Measurements from ENCODE around the gene CRYBA4. TPM values are rescaled to one million over a fixed set of nuclear protein-coding genes. Genes with fewer than 3 reads are reported as not detected.
A peak's percentile ranks its signal among the peaks of the same experiment; 100 is the strongest.

Gene CRYBA4
- total and polyA plus RNA-seq, 2 experiments from 2014 or later, result 1.5 TPM; not detected in 1

DNA sequence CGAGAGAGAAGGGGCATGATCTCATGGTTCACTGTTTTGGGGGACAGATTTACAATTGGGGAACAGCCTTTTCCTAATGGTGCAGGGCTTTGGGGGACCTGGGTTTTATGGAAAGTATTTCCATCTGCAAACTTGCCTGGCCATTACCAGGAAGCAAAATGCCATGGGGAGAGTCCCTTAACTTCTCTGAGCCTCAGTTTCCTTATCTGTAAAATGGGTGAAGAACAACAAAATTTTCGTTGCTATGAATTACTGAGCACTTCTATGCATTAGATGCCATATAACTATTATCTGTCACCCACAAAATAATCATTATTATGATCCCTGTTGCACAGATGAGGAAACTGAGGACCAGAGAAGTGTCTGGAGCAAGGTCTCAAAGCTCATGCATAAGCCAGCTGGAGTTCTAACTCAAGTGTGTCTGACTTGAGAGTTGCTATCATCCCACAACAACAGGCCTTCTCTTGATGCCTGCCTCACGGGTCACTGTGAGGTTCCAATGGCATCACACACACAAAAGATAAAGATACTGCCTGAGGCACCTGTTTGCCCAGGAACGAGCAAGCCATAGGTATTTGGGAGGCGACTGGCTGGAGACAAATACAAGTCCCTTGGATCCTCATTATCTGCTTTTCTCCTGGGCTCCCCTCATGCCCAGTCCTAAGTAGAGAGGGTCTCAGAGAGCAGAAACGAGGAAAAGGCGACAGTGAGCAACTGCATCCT, 47.6 kb upstream of the CRYBA4 start:
- Histone ChIP-seq H3K4me3 (no peak overlapping the region), H2AFZ (no peak overlapping the region), H3K79me2 (replicated peaks; ENCODE audit: insufficient read depth) (peaks cover 98% of the 10 kb centered on the region), H3K36me3 (ENCODE audit: insufficient read depth) (no peaks in the 10 kb centered on the region), H3K27me3 (ENCODE audit: insufficient read depth) (no peaks in the 10 kb centered on the region), H3F3A (replicated peaks; ENCODE audit: low read depth) (peaks cover 22% of the 10 kb centered on the region), H3K4me2 (peak overlapping the region; percentile 49), H4K20me1 (replicated peaks; ENCODE audit: insufficient read depth) (peaks cover 6% of the 10 kb centered on the region; the same call in 1 of the 2 replicates), H3K27ac (ENCODE audit: low read depth) (peak overlapping the region; percentile 46), H3K9me2 (ENCODE audit: insufficient read depth) (no peaks in the 10 kb centered on the region), H3K4me1 (ENCODE audit: insufficient read depth) (peaks cover 60% of the 10 kb centered on the region)
- Mint-ChIP-seq H3K4me1 (peaks cover 70% of the 10 kb centered on the region), H3K4me3 (no peak overlapping the region; the same call in 2 of the 3 replicates), H3K27ac (peak overlapping the region; percentile 75), H3K9me3 (no peaks in the 10 kb centered on the region; the same call in 2 of the 3 replicates), H3K27me3 (ENCODE audit: insufficient read depth, low read depth, poor library complexity) (peaks cover 8% of the 10 kb centered on the region), H3K36me3 (ENCODE audit: low read depth) (peaks cover 52% of the 10 kb centered on the region)
- no peak for DNase-seq (ENCODE audit: low spot score)
- TF ChIP-seq NANOG (IDR thresholded peaks at IDR 0.05; ENCODE audit: borderline replicate concordance) (no peak), ZNF114 (CRISPR knock-in tag; IDR thresholded peaks at IDR 0.05) (no peak), ZNF331 (CRISPR knock-in tag; IDR thresholded peaks at IDR 0.05; ENCODE audit: low read depth) (no peak)
- TF ChIP-seq, protein P1, sequence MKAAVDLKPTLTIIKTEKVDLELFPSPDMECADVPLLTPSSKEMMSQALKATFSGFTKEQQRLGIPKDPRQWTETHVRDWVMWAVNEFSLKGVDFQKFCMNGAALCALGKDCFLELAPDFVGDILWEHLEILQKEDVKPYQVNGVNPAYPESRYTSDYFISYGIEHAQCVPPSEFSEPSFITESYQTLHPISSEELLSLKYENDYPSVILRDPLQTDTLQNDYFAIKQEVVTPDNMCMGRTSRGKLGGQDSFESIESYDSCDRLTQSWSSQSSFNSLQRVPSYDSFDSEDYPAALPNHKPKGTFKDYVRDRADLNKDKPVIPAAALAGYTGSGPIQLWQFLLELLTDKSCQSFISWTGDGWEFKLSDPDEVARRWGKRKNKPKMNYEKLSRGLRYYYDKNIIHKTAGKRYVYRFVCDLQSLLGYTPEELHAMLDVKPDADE (IDR thresholded peaks at IDR 0.05), result no peak
- TF ChIP-seq, protein P2, sequence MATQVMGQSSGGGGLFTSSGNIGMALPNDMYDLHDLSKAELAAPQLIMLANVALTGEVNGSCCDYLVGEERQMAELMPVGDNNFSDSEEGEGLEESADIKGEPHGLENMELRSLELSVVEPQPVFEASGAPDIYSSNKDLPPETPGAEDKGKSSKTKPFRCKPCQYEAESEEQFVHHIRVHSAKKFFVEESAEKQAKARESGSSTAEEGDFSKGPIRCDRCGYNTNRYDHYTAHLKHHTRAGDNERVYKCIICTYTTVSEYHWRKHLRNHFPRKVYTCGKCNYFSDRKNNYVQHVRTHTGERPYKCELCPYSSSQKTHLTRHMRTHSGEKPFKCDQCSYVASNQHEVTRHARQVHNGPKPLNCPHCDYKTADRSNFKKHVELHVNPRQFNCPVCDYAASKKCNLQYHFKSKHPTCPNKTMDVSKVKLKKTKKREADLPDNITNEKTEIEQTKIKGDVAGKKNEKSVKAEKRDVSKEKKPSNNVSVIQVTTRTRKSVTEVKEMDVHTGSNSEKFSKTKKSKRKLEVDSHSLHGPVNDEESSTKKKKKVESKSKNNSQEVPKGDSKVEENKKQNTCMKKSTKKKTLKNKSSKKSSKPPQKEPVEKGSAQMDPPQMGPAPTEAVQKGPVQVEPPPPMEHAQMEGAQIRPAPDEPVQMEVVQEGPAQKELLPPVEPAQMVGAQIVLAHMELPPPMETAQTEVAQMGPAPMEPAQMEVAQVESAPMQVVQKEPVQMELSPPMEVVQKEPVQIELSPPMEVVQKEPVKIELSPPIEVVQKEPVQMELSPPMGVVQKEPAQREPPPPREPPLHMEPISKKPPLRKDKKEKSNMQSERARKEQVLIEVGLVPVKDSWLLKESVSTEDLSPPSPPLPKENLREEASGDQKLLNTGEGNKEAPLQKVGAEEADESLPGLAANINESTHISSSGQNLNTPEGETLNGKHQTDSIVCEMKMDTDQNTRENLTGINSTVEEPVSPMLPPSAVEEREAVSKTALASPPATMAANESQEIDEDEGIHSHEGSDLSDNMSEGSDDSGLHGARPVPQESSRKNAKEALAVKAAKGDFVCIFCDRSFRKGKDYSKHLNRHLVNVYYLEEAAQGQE (IDR thresholded peaks at IDR 0.05; ENCODE audit: unreplicated experiment), result no peak
- no peak for ATAC-seq

DNA sequence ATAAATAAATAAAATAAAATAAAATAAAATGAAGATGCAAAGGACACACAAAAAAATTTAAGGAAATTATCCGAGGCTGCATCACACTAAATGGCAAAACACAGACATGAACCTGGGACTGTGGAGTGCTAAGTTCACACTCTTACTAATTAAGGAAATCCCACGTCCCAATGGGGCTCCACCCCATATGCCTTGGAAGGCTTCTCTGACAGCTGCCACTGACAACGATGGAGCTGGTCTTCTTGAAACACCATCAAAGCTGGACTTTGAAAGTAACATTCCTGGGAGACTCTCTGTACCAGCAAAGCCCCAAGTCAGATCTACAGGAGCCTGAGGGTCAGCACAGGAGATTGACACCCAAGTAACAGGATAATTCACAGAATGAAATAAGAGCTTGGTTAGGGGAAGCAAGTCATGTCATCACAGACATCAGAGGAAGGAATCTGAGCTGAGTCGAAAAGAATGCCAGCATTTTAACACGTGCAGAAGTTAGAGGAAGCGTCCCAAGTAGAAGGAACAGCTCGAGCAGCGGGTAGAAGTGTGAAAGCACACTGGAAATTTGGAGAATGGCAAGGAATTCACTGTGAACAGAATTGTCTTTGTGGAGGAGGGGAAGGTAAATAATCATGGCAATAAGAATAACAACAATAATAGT, 45.6 kb upstream of the CRYBA4 start:
- Histone ChIP-seq H4K20me1 (replicated peaks; ENCODE audit: insufficient read depth) (peaks cover 6% of the 10 kb centered on the region; the same call in 1 of the 2 replicates), H2AFZ (no peak overlapping the region), H3K27me3 (ENCODE audit: insufficient read depth) (no peaks in the 10 kb centered on the region), H3K36me3 (ENCODE audit: insufficient read depth) (no peaks in the 10 kb centered on the region), H3K4me3 (no peak overlapping the region), H3F3A (replicated peaks; ENCODE audit: low read depth) (peaks cover 20% of the 10 kb centered on the region; the same call in 1 of the 2 replicates), H3K9me2 (ENCODE audit: insufficient read depth) (no peaks in the 10 kb centered on the region), H3K27ac (ENCODE audit: low read depth) (no peak overlapping the region; the same call in 1 of the 2 replicates), H3K4me1 (ENCODE audit: insufficient read depth) (peaks cover 64% of the 10 kb centered on the region), H3K4me2 (no peak overlapping the region), H3K79me2 (replicated peaks; ENCODE audit: insufficient read depth) (peaks cover 97% of the 10 kb centered on the region)
- H3K9me3 Mint-ChIP-seq, result no peaks in the 10 kb centered on the region; the same call in 2 of the 3 replicates
- ATAC-seq, result no peak
- DNase-seq (ENCODE audit: low spot score), result no peak
- no peak overlapping the region for H3K4me3 Mint-ChIP-seq
- H3K27ac Mint-ChIP-seq, result no peak overlapping the region
- H3K27me3 Mint-ChIP-seq (ENCODE audit: insufficient read depth, low read depth, poor library complexity), result peaks cover 8% of the 10 kb centered on the region
- H3K36me3 Mint-ChIP-seq (ENCODE audit: low read depth), result peaks cover 39% of the 10 kb centered on the region
- peaks cover 75% of the 10 kb centered on the region for H3K4me1 Mint-ChIP-seq
- TF ChIP-seq, protein P3, sequence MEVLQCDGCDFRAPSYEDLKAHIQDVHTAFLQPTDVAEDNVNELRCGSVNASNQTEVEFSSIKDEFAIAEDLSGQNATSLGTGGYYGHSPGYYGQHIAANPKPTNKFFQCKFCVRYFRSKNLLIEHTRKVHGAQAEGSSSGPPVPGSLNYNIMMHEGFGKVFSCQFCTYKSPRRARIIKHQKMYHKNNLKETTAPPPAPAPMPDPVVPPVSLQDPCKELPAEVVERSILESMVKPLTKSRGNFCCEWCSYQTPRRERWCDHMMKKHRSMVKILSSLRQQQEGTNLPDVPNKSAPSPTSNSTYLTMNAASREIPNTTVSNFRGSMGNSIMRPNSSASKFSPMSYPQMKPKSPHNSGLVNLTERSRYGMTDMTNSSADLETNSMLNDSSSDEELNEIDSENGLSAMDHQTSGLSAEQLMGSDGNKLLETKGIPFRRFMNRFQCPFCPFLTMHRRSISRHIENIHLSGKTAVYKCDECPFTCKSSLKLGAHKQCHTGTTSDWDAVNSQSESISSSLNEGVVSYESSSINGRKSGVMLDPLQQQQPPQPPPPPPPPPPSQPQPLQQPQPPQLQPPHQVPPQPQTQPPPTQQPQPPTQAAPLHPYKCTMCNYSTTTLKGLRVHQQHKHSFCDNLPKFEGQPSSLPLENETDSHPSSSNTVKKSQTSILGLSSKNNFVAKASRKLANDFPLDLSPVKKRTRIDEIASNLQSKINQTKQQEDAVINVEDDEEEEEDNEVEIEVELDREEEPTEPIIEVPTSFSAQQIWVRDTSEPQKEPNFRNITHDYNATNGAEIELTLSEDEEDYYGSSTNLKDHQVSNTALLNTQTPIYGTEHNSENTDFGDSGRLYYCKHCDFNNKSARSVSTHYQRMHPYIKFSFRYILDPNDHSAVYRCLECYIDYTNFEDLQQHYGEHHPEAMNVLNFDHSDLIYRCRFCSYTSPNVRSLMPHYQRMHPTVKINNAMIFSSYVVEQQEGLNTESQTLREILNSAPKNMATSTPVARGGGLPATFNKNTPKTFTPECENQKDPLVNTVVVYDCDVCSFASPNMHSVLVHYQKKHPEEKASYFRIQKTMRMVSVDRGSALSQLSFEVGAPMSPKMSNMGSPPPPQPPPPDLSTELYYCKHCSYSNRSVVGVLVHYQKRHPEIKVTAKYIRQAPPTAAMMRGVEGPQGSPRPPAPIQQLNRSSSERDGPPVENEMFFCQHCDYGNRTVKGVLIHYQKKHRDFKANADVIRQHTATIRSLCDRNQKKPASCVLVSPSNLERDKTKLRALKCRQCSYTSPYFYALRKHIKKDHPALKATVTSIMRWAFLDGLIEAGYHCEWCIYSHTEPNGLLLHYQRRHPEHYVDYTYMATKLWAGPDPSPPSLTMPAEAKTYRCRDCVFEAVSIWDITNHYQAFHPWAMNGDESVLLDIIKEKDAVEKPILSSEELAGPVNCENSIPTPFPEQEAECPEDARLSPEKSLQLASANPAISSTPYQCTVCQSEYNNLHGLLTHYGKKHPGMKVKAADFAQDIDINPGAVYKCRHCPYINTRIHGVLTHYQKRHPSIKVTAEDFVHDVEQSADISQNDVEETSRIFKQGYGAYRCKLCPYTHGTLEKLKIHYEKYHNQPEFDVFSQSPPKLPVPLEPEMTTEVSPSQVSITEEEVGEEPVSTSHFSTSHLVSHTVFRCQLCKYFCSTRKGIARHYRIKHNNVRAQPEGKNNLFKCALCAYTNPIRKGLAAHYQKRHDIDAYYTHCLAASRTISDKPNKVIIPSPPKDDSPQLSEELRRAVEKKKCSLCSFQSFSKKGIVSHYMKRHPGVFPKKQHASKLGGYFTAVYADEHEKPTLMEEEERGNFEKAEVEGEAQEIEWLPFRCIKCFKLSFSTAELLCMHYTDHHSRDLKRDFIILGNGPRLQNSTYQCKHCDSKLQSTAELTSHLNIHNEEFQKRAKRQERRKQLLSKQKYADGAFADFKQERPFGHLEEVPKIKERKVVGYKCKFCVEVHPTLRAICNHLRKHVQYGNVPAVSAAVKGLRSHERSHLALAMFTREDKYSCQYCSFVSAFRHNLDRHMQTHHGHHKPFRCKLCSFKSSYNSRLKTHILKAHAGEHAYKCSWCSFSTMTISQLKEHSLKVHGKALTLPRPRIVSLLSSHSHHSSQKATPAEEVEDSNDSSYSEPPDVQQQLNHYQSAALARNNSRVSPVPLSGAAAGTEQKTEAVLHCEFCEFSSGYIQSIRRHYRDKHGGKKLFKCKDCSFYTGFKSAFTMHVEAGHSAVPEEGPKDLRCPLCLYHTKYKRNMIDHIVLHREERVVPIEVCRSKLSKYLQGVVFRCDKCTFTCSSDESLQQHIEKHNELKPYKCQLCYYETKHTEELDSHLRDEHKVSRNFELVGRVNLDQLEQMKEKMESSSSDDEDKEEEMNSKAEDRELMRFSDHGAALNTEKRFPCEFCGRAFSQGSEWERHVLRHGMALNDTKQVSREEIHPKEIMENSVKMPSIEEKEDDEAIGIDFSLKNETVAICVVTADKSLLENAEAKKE (CRISPR knock-in tag; IDR thresholded peaks at IDR 0.05), result no peak
- TF ChIP-seq ZNF331 (CRISPR knock-in tag; IDR thresholded peaks at IDR 0.05; ENCODE audit: low read depth), result no peak
- no peak for TF ChIP-seq EZH2 (IDR thresholded peaks at IDR 0.05; ENCODE audit: low read depth, unreplicated experiment)
- no peak for TF ChIP-seq ZNF114 (CRISPR knock-in tag; IDR thresholded peaks at IDR 0.05)

Measured in GM23338 (cell line).